ENCODE data around the gene NEU2. TPM values are rescaled to one million over a fixed set of nuclear protein-coding genes. Genes with fewer than 3 reads are reported as not detected.

The NEU2 gene
- polyA plus RNA-seq, 1 experiment, result not detected

GRCh38 chr2:233053928-233054784 is 21.7 kb downstream of the NEU2 start:
- DNase-seq (ENCODE audit: low read depth), result no peak
- no peak overlapping the region for H3K4me3 ChIP-seq (ENCODE audit: low read depth, low read length)
- peaks cover 4% of the 10 kb centered on the region; the same call in 1 of the 2 replicates for H3K27me3 ChIP-seq (ENCODE audit: control insufficient read depth, insufficient read depth, low read length)
- no peaks in the 10 kb centered on the region for H3K36me3 ChIP-seq (ENCODE audit: control insufficient read depth, insufficient read depth, low read length)
- ChIA-PET CTCF (interaction anchor here (0.6 to 6.1 kb wide), 46 partner anchors 7 to 449 kb away, joined by 3 to 74 read pairs (median 4); no protein-coding TSS in a partner anchor), POLR2A (no interaction called here)
- TF ChIP-seq CTCF (IDR thresholded peaks at IDR 0.05; ENCODE audit: insufficient read depth, low read depth, low read length), result peak; percentile 96

DNA sequence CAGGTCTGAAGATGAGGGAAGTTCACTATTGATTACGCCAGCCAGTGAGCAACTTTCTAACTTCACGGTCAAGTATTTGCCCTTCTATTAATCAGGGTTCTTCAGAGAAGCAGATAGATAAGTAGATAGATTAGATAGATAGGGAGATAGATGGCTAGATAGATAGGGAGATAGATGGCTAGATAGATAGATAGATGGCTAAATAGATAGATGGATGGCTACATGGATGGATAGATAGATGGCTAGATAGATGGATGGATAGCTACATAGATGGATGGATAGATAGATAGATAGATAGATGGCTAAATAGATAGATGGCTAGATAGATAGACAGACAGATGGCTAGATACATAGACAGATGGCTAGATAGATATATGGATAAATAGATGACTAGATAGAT is 22.9 kb downstream of the NEU2 start:
- H3K4me3 ChIP-seq (ENCODE audit: low read depth, low read length), result no peak overlapping the region
- CTCF ChIA-PET, result interaction anchor here (0.6 to 6.1 kb wide), 3 partner anchors 14 to 130 kb away, joined by 3 to 74 read pairs (median 5); no protein-coding TSS in a partner anchor
- DNase-seq (ENCODE audit: low read depth), result no peak
- H3K27me3 ChIP-seq (ENCODE audit: control insufficient read depth, insufficient read depth, low read length), result no peaks in the 10 kb centered on the region
- no peak for TF ChIP-seq CTCF (IDR thresholded peaks at IDR 0.05; ENCODE audit: insufficient read depth, low read depth, low read length)
- H3K36me3 ChIP-seq (ENCODE audit: control insufficient read depth, insufficient read depth, low read length), result no peaks in the 10 kb centered on the region
- POLR2A ChIA-PET, result no interaction called here

DNA sequence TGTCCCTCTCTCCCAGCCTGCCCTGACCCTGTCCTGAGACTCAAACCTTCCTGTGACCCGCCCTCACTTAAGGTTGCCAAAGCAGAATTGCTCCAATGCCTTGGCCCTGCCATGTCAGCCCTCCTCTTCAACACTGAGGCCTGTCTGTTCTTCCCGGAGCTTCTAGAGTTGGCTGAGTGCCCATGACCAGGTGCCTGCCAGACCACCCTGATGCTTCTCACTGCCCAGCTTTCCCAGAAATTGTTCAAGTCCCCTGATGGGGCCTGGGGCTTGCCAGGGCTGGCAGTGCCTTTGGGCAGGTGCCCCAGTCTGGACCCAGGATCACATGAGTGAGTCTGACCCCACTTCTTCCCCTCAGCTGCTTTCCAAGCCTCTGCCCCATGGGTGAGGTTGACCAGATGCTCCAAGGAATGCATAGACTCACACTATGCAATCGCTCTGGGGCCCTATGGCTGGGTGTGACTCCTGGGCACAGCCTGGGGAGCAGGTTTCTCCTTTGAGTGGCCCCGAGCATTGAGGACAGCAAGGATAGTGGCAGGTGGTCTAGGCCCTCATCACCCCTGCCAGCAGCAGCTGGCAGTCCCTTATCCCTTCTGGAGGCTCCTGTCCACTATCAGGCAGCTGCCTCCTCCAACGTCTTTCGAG is 24.6 kb downstream of the NEU2 start:
- DNase-seq (ENCODE audit: low read depth), result no peak
- ChIA-PET CTCF (no interaction called here), POLR2A (no interaction called here)
- no peaks in the 10 kb centered on the region for H3K36me3 ChIP-seq (ENCODE audit: control insufficient read depth, insufficient read depth, low read length)
- no peak overlapping the region for H3K4me3 ChIP-seq (ENCODE audit: low read depth, low read length)
- H3K27me3 ChIP-seq (ENCODE audit: control insufficient read depth, insufficient read depth, low read length), result no peaks in the 10 kb centered on the region
- TF ChIP-seq CTCF (IDR thresholded peaks at IDR 0.05; ENCODE audit: insufficient read depth, low read depth, low read length), result no peak

GRCh38 chr2:233058717-233059546 is 26.5 kb downstream of the NEU2 start:
- no peaks in the 10 kb centered on the region for H3K36me3 ChIP-seq (ENCODE audit: control insufficient read depth, insufficient read depth, low read length)
- H3K4me3 ChIP-seq (ENCODE audit: low read depth, low read length), result no peak overlapping the region
- ChIA-PET CTCF (interaction anchor here (0.8 to 2.0 kb wide), 3 partner anchors 10 to 206 kb away, joined by 3 to 9 read pairs (median 3); no protein-coding TSS in a partner anchor), POLR2A (no interaction called here)
- H3K27me3 ChIP-seq (ENCODE audit: control insufficient read depth, insufficient read depth, low read length), result no peaks in the 10 kb centered on the region
- no peak for TF ChIP-seq CTCF (IDR thresholded peaks at IDR 0.05; ENCODE audit: insufficient read depth, low read depth, low read length)
- no peak for DNase-seq (ENCODE audit: low read depth)

DNA sequence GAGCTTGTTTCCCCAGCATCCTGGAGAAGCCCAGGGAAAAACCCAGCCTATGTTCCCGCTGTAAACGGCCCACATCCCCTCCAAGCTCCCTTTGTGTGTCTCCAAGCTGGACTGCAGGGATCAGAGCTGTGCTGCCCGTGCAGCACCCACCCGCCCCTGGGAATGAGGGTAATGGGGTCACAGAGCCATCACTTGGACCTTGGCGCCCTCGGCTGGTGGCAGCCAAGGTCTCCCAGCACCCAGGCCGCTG is 27.0 kb downstream of the NEU2 start:
- no peak for DNase-seq (ENCODE audit: low read depth)
- CTCF ChIA-PET, result interaction anchor here (2.0 kb wide), 1 partner anchor 206 kb away, joined by 9 read pairs; no protein-coding TSS in a partner anchor

More for the DNA sequence above, 27.0 kb downstream of the NEU2 start:
- no peaks in the 10 kb centered on the region for H3K36me3 ChIP-seq (ENCODE audit: control insufficient read depth, insufficient read depth, low read length)
- TF ChIP-seq CTCF (IDR thresholded peaks at IDR 0.05; ENCODE audit: insufficient read depth, low read depth, low read length), result no peak
- POLR2A ChIA-PET, result no interaction called here
- no peak overlapping the region for H3K4me3 ChIP-seq (ENCODE audit: low read depth, low read length)
- no peaks in the 10 kb centered on the region for H3K27me3 ChIP-seq (ENCODE audit: control insufficient read depth, insufficient read depth, low read length)
